Pancreas (tissue), 10 donors: ENCODE measurements around the gene FHIT. TPM values are rescaled to one million over a fixed set of nuclear protein-coding genes. Genes with fewer than 3 reads are reported as not detected.
A peak's percentile ranks its signal among the peaks of the same experiment; 100 is the strongest.

Experiments
- ATAC-seq, 4 donors: fragments of 200-7000 bp; cut with Tn5 transposase; one replicate each; pipeline versions ENCODE4 v1.8.0 to v1.9.1; 2020; ENCODE audit warnings: mild to moderate bottlenecking in 4 of 4, moderate library complexity in 4 of 4
- DNase-seq, 6 donors: peaks; one replicate each; pipeline ENCODE4 v3.0.0-alpha.2; 2020
- FAIRE-seq: peaks from 2 replicates; lab custom pipeline; 2012; peaks lifted over from hg19 to GRCh38; lab: Jason Lieb, UNC
- H3K27ac ChIP-seq, 4 donors: fragments of 200-600 bp; sonication (generic); 1 replicate in 3 of 4; 2 replicates in 1 of 4; pipeline versions ENCODE4 v1.5.0 to v1.8.0; 2020
- H3K27me3 ChIP-seq, 4 donors: fragments of 200-600 bp; one replicate each; pipeline ENCODE4 v1.8.0; 2021
- H3K36me3 ChIP-seq, 3 donors: fragments of 200-600 bp; sonication (generic) in 1 of 3; one replicate each; pipeline versions ENCODE4 v1.5.0 to v1.8.0; 2020 to 2021
- H3K4me1 ChIP-seq, 3 donors: fragments of 200-600 bp; one replicate each; pipeline ENCODE4 v1.8.0; 2021
- H3K4me3 ChIP-seq, 4 donors: fragments of 200-600 bp; sonication (generic) in 2 of 4; one replicate each; pipeline versions ENCODE4 v1.5.0 to v1.8.0; 2020 to 2021
- H3K9me3 ChIP-seq, 4 donors: fragments of 200-600 bp; one replicate each; pipeline ENCODE4 v1.8.0; 2021
- CTCF ChIP-seq, 4 donors: fragments of 200-600 bp; sonication (generic) in 3 of 4; IDR thresholded peaks; one replicate each; pipeline versions ENCODE4 v1.5.0 to v1.8.0; 2021; ENCODE audit warnings: antibody characterized with exemption in 4 of 4
- WGBS, 2 donors: extraction: QIAGEN DNeasy Blood & Tissue Kit; methylation state at CpG; one replicate each; pipeline ENCODE4 v1.1.7; 2013; 5-methylcytosine and 5-hydroxymethylcytosine counted together
- intact Hi-C, 3 donors: fragments of 100-400 bp; cut with DNase I; formaldehyde crosslinking; loops; one replicate each; pipeline versions ENCODE4 v1.11.1 to v1.14.2; 2022
- polyA plus RNA-seq, 2 donors: library from polyadenylated mRNA; stranded (reverse); fragments of 200-250 nt; gene quantifications; one replicate each; pipeline ENCODE4 v1.2.3, GENCODE V29; 2013
- total RNA-seq, 6 donors: library from RNA; stranded (reverse); fragmentation: NEBNext Ultra II Directional in 4 of 6; extraction: Animal tissue kit (Norgen Biotek cat#: 25700) in 4 of 6; gene quantifications; one replicate each; pipeline versions ENCODE4 v1.2.1 to v1.2.4, GENCODE V29; 2021 to 2023
- donor health status: healthy with polysubstance abuse.
- donor health status: DM: no; HTN: no; CAD: no; lungs with moderate emphysema.
- donor health status: DM: no; HTN: no; CAD: no.
- donor health status: control.
- donor health status: control.
- donor health status: Bipolar disorder and iron deficiency.
- donor health status: DM: yes; HTN: yes; CAD: no.
- donor health status: DM: no; HTN: no; CAD: no.
- donor health status: DM: no; HTN: no; CAD: no.
- donor health status: DM: yes; HTN: yes; CAD: no.

FHIT gene
- total and polyA plus RNA-seq, 8 donors = 4.8 to 15.7 (median 8.0) TPM

- Histone ChIP-seq H3K9me3 (no peaks in the 10 kb centered on the region), H3K27ac (no peak overlapping the region), H3K36me3 (no peaks in the 10 kb centered on the region), H3K4me3 (no peak overlapping the region), H3K27me3 (no peaks in the 10 kb centered on the region), H3K4me1 (peaks cover 0 to 29% (median 17%) of the 10 kb centered on the region in 3 donors)
- intact Hi-C loops = no loop called here
- ATAC-seq = no peak
- DNase-seq = no peak
- TF ChIP-seq CTCF (IDR thresholded peaks at IDR 0.05) = no peak
- 91 to 95% methylated on average over 2 of the region's 2 CpGs for WGBS, 2 donors
- FAIRE-seq = no peak
These were observed 192.4 kb downstream of the FHIT start for GRCh38 chr3:61058836-61059235.

GRCh38 chr3:61057464-61057863, 193.8 kb downstream of the FHIT start:
- Histone ChIP-seq H3K9me3 (no peaks in the 10 kb centered on the region), H3K4me3 (no peak overlapping the region), H3K27ac (peak overlapping the region in 3 of 4 donors; percentile 3 to 43 (median 34)), H3K36me3 (no peaks in the 10 kb centered on the region), H3K4me1 (peaks cover 12 to 40% (median 31%) of the 10 kb centered on the region in 3 donors), H3K27me3 (no peaks in the 10 kb centered on the region)
- DNase-seq (no peak), FAIRE-seq (no peak), ATAC-seq (peak in 2 of 4 donors; percentile 11 to 30)
- TF ChIP-seq CTCF (IDR thresholded peaks at IDR 0.05) = no peak
- intact Hi-C loops = no loop called here
- 60 to 62% methylated on average over 4 of the region's 4 CpGs for WGBS, 2 donors

GRCh38 chr3:61055447-61055846, 195.8 kb downstream of the FHIT start:
- Histone ChIP-seq H3K9me3 (no peaks in the 10 kb centered on the region), H3K36me3 (no peaks in the 10 kb centered on the region), H3K27me3 (no peaks in the 10 kb centered on the region), H3K27ac (no peak overlapping the region), H3K4me3 (no peak overlapping the region), H3K4me1 (peaks cover 12 to 41% (median 32%) of the 10 kb centered on the region in 3 donors)
- TF ChIP-seq CTCF (IDR thresholded peaks at IDR 0.05) = no peak
- intact Hi-C loops = no loop called here
- FAIRE-seq (no peak), DNase-seq (no peak), ATAC-seq (no peak)
- 92 to 95% methylated on average over 1 of the region's 1 CpG for WGBS, 2 donors

- 7 to 18% methylated on average over 2 of the region's 2 CpGs for whole genome bisulfite sequencing, 2 donors
- peak; percentile 55 to 90 (median 78) for DNase-seq
- ATAC-seq = peak; percentile 90 to 93 (median 92)
- Histone ChIP-seq H3K27ac (peak overlapping the region; percentile 19 to 81 (median 54)), H3K27me3 (no peaks in the 10 kb centered on the region), H3K4me3 (no peak overlapping the region), H3K36me3 (no peaks in the 10 kb centered on the region), H3K9me3 (no peaks in the 10 kb centered on the region), H3K4me1 (peaks cover 12 to 41% (median 32%) of the 10 kb centered on the region in 3 donors)
- FAIRE-seq = no peak
- intact Hi-C loops = no loop called here
- TF ChIP-seq CTCF (IDR thresholded peaks at IDR 0.05) = no peak
These were observed 197.3 kb downstream of the FHIT start for GRCh38 chr3:61053781-61054496.

GRCh38 chr3:61052851-61053250, 198.4 kb downstream of the FHIT start:
- peak overlapping the region in 2 of 4 donors; percentile 77 to 81 for H3K27ac ChIP-seq
- H3K27me3 ChIP-seq = no peaks in the 10 kb centered on the region
- no peaks in the 10 kb centered on the region for H3K9me3 ChIP-seq
- H3K4me3 ChIP-seq = no peak overlapping the region
- peak in 3 of 4 donors; percentile 16 to 51 (median 38) for ATAC-seq
- intact Hi-C loops = no loop called here
- no peak for TF ChIP-seq CTCF (IDR thresholded peaks at IDR 0.05)
- no peak for DNase-seq
- WGBS, 2 donors = 63 to 90% methylated on average over 1 of the region's 1 CpG
- peaks cover 12 to 41% (median 32%) of the 10 kb centered on the region in 3 donors for H3K4me1 ChIP-seq
- FAIRE-seq = no peak
- H3K36me3 ChIP-seq = no peaks in the 10 kb centered on the region
